ENCODE data around the gene ANKRD55. TPM values are rescaled to one million over a fixed set of nuclear protein-coding genes. Genes with fewer than 3 reads are reported as not detected.

The ANKRD55 gene
- total and polyA plus RNA-seq, 2 of the 8 experiments (the other 6 are each of a cell fraction or from before 2014, with no cell fraction given) = not detected

- ChIA-PET CTCF (ENCODE audit: partially characterized antibody) (interaction anchor here (0.6 to 1.4 kb wide), 3 partner anchors 11 to 121 kb away, joined by 3 to 6 read pairs (median 3); no protein-coding TSS in a partner anchor), POLR2A (ENCODE audit: partially characterized antibody) (no interaction called here)
- Histone ChIP-seq H3K4me3 (ENCODE audit: extremely low read depth in 1 of 4, insufficient read depth in 2 of 4, low read depth in 3 of 4, low read length in 4 of 4) (no peak overlapping the region), H2AK5ac (ENCODE audit: low read depth, low read length) (no peak overlapping the region), H3K4me1 (replicated peaks in 1 of 4; ENCODE audit: control insufficient read depth in 3 of 4, insufficient read depth in 4 of 4, low read length in 3 of 4) (no peaks in the 10 kb centered on the region), H2BK20ac (ENCODE audit: low read length) (no peak overlapping the region), H2BK12ac (ENCODE audit: low read depth, low read length) (no peak overlapping the region), H4K8ac (ENCODE audit: extremely low read depth, insufficient read depth, low read length) (no peak overlapping the region), H3K14ac (ENCODE audit: insufficient read length) (no peak overlapping the region), H3K18ac (ENCODE audit: extremely low read depth, low read length) (no peak overlapping the region), H4K20me1 (replicated peaks in 1 of 2; ENCODE audit: control insufficient read depth in 1 of 2, insufficient read depth in 2 of 2, low read length in 2 of 2) (no peaks in the 10 kb centered on the region), H3K9ac (replicated peaks in 1 of 4; ENCODE audit: extremely low read depth in 1 of 4, low read depth in 3 of 4, low read length in 3 of 4) (no peak overlapping the region), H3K4me2 (ENCODE audit: insufficient read depth in 1 of 2, low read depth in 2 of 2, low read length in 2 of 2) (no peak overlapping the region), H3K79me1 (ENCODE audit: low read depth, low read length) (no peaks in the 10 kb centered on the region), H3K23me2 (ENCODE audit: low read depth, low read length) (no peaks in the 10 kb centered on the region; the same call in 1 of the 2 replicates), H4K5ac (ENCODE audit: insufficient read length, low read depth, low read length) (no peak overlapping the region), H4K91ac (replicated peaks; ENCODE audit: insufficient read length, low read length) (no peak overlapping the region), H3K9me3 (ENCODE audit: insufficient read depth in 2 of 2, low read depth in 1 of 2, low read length in 1 of 2) (no peaks in the 10 kb centered on the region), H3K27me3 (replicated peaks in 1 of 4; ENCODE audit: control insufficient read depth in 3 of 4, extremely low read depth in 1 of 4, insufficient read depth in 3 of 4, low read length in 3 of 4) (no peaks in the 10 kb centered on the region), H3K79me2 (ENCODE audit: control insufficient read depth in 1 of 2, insufficient read depth in 2 of 2, low read length in 2 of 2) (no peaks in the 10 kb centered on the region), H2AFZ (ENCODE audit: low read length) (no peak overlapping the region), H3K4ac (replicated peaks; ENCODE audit: insufficient read length, low read depth, low read length) (no peak overlapping the region), H2BK15ac (ENCODE audit: low read length) (no peak overlapping the region), H2BK5ac (ENCODE audit: low read depth, low read length) (no peak overlapping the region), H3K27ac (ENCODE audit: low read depth, low read length) (no peak overlapping the region), H3K23ac (ENCODE audit: insufficient read length) (no peak overlapping the region), H2BK120ac (replicated peaks; ENCODE audit: low read depth, low read length) (no peak overlapping the region), H3K36me3 (ENCODE audit: control insufficient read depth in 2 of 4, insufficient read depth in 4 of 4, low read length in 3 of 4) (no peaks in the 10 kb centered on the region), H3K56ac (replicated peaks; ENCODE audit: insufficient read length, low read depth, low read length) (no peak overlapping the region)
- FAIRE-seq (no peak), DNase-seq (ENCODE audit: low read depth in 1 of 2, low spot score in 2 of 2) (no peak)
- TF ChIP-seq KDM1A (IDR thresholded peaks at IDR 0.05; ENCODE audit: borderline replicate concordance, low read length) (no peak), SP4 (IDR thresholded peaks at IDR 0.05; ENCODE audit: low read length) (no peak), SUZ12 (IDR thresholded peaks at IDR 0.05; ENCODE audit: low read length) (no peak), RNF2 (IDR thresholded peaks at IDR 0.05; ENCODE audit: borderline replicate concordance, low read depth, low read length, missing control alignments, poor library complexity, severe bottlenecking) (no peak), TAF1 (IDR thresholded peaks at IDR 0.05; ENCODE audit: low read depth, low read length) (no peak), BACH1 (IDR thresholded peaks at IDR 0.05; ENCODE audit: low read length) (no peak), POLR2A (IDR thresholded peaks at IDR 0.05; ENCODE audit: control extremely low read depth in 1 of 2, low read depth in 2 of 2, low read length in 2 of 2) (no peak), KDM4A (IDR thresholded peaks at IDR 0.05; ENCODE audit: low read depth, low read length, severe bottlenecking) (no peak), JUND (IDR thresholded peaks at IDR 0.05; ENCODE audit: low read length) (no peak), POU5F1 (IDR thresholded peaks at IDR 0.05; ENCODE audit: low read depth, low read length) (no peak), SIX5 (IDR thresholded peaks at IDR 0.05; ENCODE audit: low read depth, low read length) (no peak), HDAC6 (IDR thresholded peaks at IDR 0.05; ENCODE audit: low read depth, low read length) (no peak), RAD21 (IDR thresholded peaks at IDR 0.05 in 1 of 2, conservative IDR thresholded peaks at IDR 0.05 in 1 of 2; ENCODE audit: low read depth in 2 of 2, low read length in 2 of 2) (no peak)
- TF ChIP-seq, protein P1, sequence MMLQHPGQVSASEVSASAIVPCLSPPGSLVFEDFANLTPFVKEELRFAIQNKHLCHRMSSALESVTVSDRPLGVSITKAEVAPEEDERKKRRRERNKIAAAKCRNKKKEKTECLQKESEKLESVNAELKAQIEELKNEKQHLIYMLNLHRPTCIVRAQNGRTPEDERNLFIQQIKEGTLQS (IDR thresholded peaks at IDR 0.05; ENCODE audit: insufficient read depth, low read depth, low read length) = no peak
- 94% methylated on average over 2 of the region's 2 CpGs; no CpG with 5 or more reads in 1 of the 2 experiments for WGBS, 2 experiments (ENCODE audit: extremely low coverage in 1 of 2, insufficient coverage in 1 of 2, insufficient read length in 1 of 2, insufficient replicate concordance in 2 of 2, low coverage in 1 of 2, low lambda C conversion rate in 2 of 2, missing lambda C conversion rate in 1 of 2)
Observed at GRCh38 chr5:56093970-56094369, 139.2 kb downstream of the ANKRD55 start.
